ENCODE results near the gene HRG.

- TF ChIP-seq, protein P1, sequence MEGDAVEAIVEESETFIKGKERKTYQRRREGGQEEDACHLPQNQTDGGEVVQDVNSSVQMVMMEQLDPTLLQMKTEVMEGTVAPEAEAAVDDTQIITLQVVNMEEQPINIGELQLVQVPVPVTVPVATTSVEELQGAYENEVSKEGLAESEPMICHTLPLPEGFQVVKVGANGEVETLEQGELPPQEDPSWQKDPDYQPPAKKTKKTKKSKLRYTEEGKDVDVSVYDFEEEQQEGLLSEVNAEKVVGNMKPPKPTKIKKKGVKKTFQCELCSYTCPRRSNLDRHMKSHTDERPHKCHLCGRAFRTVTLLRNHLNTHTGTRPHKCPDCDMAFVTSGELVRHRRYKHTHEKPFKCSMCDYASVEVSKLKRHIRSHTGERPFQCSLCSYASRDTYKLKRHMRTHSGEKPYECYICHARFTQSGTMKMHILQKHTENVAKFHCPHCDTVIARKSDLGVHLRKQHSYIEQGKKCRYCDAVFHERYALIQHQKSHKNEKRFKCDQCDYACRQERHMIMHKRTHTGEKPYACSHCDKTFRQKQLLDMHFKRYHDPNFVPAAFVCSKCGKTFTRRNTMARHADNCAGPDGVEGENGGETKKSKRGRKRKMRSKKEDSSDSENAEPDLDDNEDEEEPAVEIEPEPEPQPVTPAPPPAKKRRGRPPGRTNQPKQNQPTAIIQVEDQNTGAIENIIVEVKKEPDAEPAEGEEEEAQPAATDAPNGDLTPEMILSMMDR (IDR thresholded peaks at IDR 0.05; ENCODE audit: insufficient read depth, low read depth, low read length): no peak
- no peak for TF ChIP-seq EZH2 (IDR thresholded peaks at IDR 0.05; ENCODE audit: insufficient read depth, low read length)
Observed at GRCh38 chr3:186626254-186626847, 39.5 kb upstream of the HRG start.
